H1 (cell line): Measurements from ENCODE around the gene B9D2. TPM values are rescaled to one million over a fixed set of nuclear protein-coding genes. Genes with fewer than 3 reads are reported as not detected.

Experiments
- CTCF ChIA-PET: fragments of 300-600 bp; sonication (Branson Sonifier 250); formaldehyde crosslinking; loops from one replicate; lab custom pipeline; 2021; ENCODE audit not compliant: partially characterized antibody; lab: Charles Lee
- POLR2A ChIA-PET: fragments of 300-600 bp; sonication (Branson Sonifier 250); formaldehyde crosslinking; loops from one replicate; lab custom pipeline; 2021; ENCODE audit warnings: inconsistent platforms; ENCODE audit not compliant: partially characterized antibody; lab: Charles Lee
- DNase-seq, 2 experiments: peaks; one replicate each; pipeline versions ENCODE4 v3.0.0 to v3.0.0-alpha.2; 2010 to 2022; ENCODE audit warnings: low spot score in 2 of 2, low read depth in 1 of 2, mixed read lengths in 1 of 2
- FAIRE-seq: peaks from 2 replicates; lab custom pipeline; 2011; peaks lifted over from hg19 to GRCh38; lab: Jason Lieb, UNC
- H2AFZ ChIP-seq: 2 replicates; pipeline ENCODE4 v1.8.1; 2012; ENCODE audit warnings: low read length, inconsistent platforms
- H2AK5ac ChIP-seq: 2 replicates; pipeline ENCODE4 v1.6.1; 2013; ENCODE audit warnings: low read depth, low read length
- H2BK120ac ChIP-seq: replicated peaks from 2 replicates; pipeline ENCODE3; 2013; ENCODE audit warnings: low read depth, low read length, inconsistent platforms
- H2BK12ac ChIP-seq: 2 replicates; pipeline ENCODE4 v1.6.1; 2013; ENCODE audit warnings: low read depth, low read length
- H2BK15ac ChIP-seq: 2 replicates; pipeline ENCODE4 v1.6.1; 2013; ENCODE audit warnings: low read length
- H2BK20ac ChIP-seq: 2 replicates; pipeline ENCODE4 v1.6.1; 2013; ENCODE audit warnings: low read length
- H2BK5ac ChIP-seq: 2 replicates; pipeline ENCODE4 v1.6.1; 2013; ENCODE audit warnings: low read depth, low read length
- H3K14ac ChIP-seq: 2 replicates; pipeline ENCODE4 v1.6.1; 2013; ENCODE audit warnings: inconsistent platforms; ENCODE audit not compliant: insufficient read length
- H3K18ac ChIP-seq: 2 replicates; pipeline ENCODE4 v1.6.1; 2013; ENCODE audit warnings: low read length; ENCODE audit errors: extremely low read depth
- H3K23ac ChIP-seq: 2 replicates; pipeline ENCODE4 v1.6.1; 2013; ENCODE audit warnings: inconsistent platforms; ENCODE audit not compliant: insufficient read length
- H3K23me2 ChIP-seq: 2 replicates; pipeline ENCODE4 v1.6.1; 2013; ENCODE audit warnings: low read depth, low read length
- H3K27ac ChIP-seq: 2 replicates; pipeline ENCODE4 v1.6.1; 2011; ENCODE audit warnings: low read depth, low read length, inconsistent platforms
- H3K27me3 ChIP-seq, 4 experiments: replicated peaks in 1 of 4; 1 replicate in 1 of 4; 2 replicates in 3 of 4; pipeline versions ENCODE4 v1.6.1 to v1.8.1; 2011 to 2013; ENCODE audit warnings: low read length in 3 of 4, mild to moderate bottlenecking in 3 of 4, inconsistent platforms in 2 of 4, mixed read lengths in 2 of 4, moderate library complexity in 1 of 4; ENCODE audit not compliant: control insufficient read depth in 3 of 4, insufficient read depth in 3 of 4; ENCODE audit errors: extremely low read depth in 1 of 4
- H3K36me3 ChIP-seq, 4 experiments: 2 replicates each; pipeline versions ENCODE4 v1.6.1 to v1.8.1; 2011 to 2013; ENCODE audit warnings: mild to moderate bottlenecking in 4 of 4, low read length in 3 of 4, moderate library complexity in 2 of 4, control low read depth in 1 of 4, inconsistent platforms in 1 of 4; ENCODE audit not compliant: insufficient read depth in 4 of 4, control insufficient read depth in 2 of 4
- H3K4ac ChIP-seq: replicated peaks from 2 replicates; pipeline ENCODE3; 2013; ENCODE audit warnings: low read length, low read depth, mixed read lengths, inconsistent platforms; ENCODE audit not compliant: insufficient read length
- H3K4me1 ChIP-seq, 4 experiments: replicated peaks in 1 of 4; 1 replicate in 1 of 4; 2 replicates in 3 of 4; pipeline versions ENCODE4 v1.6.1 to v1.8.1; 2011 to 2013; ENCODE audit warnings: low read length in 3 of 4, inconsistent platforms in 2 of 4, mixed read lengths in 1 of 4; ENCODE audit not compliant: insufficient read depth in 4 of 4, control insufficient read depth in 3 of 4
- H3K4me2 ChIP-seq, 2 experiments: 2 replicates each; pipeline versions ENCODE4 v1.6.1 to v1.8.1; 2011 to 2013; ENCODE audit warnings: low read depth in 2 of 2, low read length in 2 of 2, control low read depth in 1 of 2, inconsistent platforms in 1 of 2, mild to moderate bottlenecking in 1 of 2; ENCODE audit not compliant: insufficient read depth in 1 of 2
- H3K4me3 ChIP-seq, 4 experiments: fragments of 200-600, 300-600 bp in 1 of 4; sonication (generic), shearing (Covaris generic), sonication (Bioruptor Twin) in 1 of 4; 2 replicates each; pipeline versions ENCODE4 v1.5.1 to v1.8.1; 2011 to 2016; ENCODE audit warnings: low read length in 4 of 4, low read depth in 3 of 4, control low read depth in 2 of 4, inconsistent platforms in 2 of 4, mild to moderate bottlenecking in 2 of 4, mixed read lengths in 1 of 4, moderate library complexity in 1 of 4; ENCODE audit not compliant: insufficient read depth in 2 of 4; ENCODE audit errors: extremely low read depth in 1 of 4
- H3K56ac ChIP-seq: replicated peaks from 2 replicates; pipeline ENCODE3; 2013; ENCODE audit warnings: low read depth, mild to moderate bottlenecking, mixed read lengths, low read length, inconsistent platforms; ENCODE audit not compliant: insufficient read length
- H3K79me1 ChIP-seq: 2 replicates; pipeline ENCODE4 v1.6.1; 2013; ENCODE audit warnings: low read depth, low read length, control low read depth
- H3K79me2 ChIP-seq, 2 experiments: 2 replicates each; pipeline versions ENCODE4 v1.6.1 to v1.8.1; 2012 to 2013; ENCODE audit warnings: low read length in 2 of 2, mild to moderate bottlenecking in 2 of 2, inconsistent platforms in 1 of 2; ENCODE audit not compliant: insufficient read depth in 2 of 2, control insufficient read depth in 1 of 2
- H3K9ac ChIP-seq, 4 experiments: replicated peaks in 1 of 4; 1 replicate in 1 of 4; 2 replicates in 3 of 4; pipeline versions ENCODE4 v1.6.1 to v1.8.1; 2011 to 2013; ENCODE audit warnings: low read depth in 3 of 4, low read length in 3 of 4, control low read depth in 2 of 4, mild to moderate bottlenecking in 2 of 4, moderate library complexity in 2 of 4, inconsistent platforms in 1 of 4; ENCODE audit errors: extremely low read depth in 1 of 4
- H3K9me3 ChIP-seq, 2 experiments: 2 replicates each; pipeline versions ENCODE4 v1.6.1 to v1.8.1; 2012 to 2013; ENCODE audit warnings: mild to moderate bottlenecking in 2 of 2, moderate library complexity in 2 of 2, control low read depth in 1 of 2, inconsistent platforms in 1 of 2, low read depth in 1 of 2, low read length in 1 of 2, mixed read lengths in 1 of 2; ENCODE audit not compliant: insufficient read depth in 2 of 2
- H4K20me1 ChIP-seq, 2 experiments: replicated peaks in 1 of 2; 2 replicates each; pipeline versions ENCODE3 to v1.8.1; 2011 to 2013; ENCODE audit warnings: inconsistent platforms in 2 of 2, low read length in 2 of 2, mild to moderate bottlenecking in 1 of 2; ENCODE audit not compliant: insufficient read depth in 2 of 2, control insufficient read depth in 1 of 2
- H4K5ac ChIP-seq: 2 replicates; pipeline ENCODE4 v1.6.1; 2013; ENCODE audit warnings: low read length, low read depth, mixed read lengths, inconsistent platforms; ENCODE audit not compliant: insufficient read length
- H4K8ac ChIP-seq: 2 replicates; pipeline ENCODE4 v1.8.0; 2013; ENCODE audit warnings: mild to moderate bottlenecking, moderate library complexity, low read length, inconsistent platforms; ENCODE audit not compliant: insufficient read depth; ENCODE audit errors: extremely low read depth
- H4K91ac ChIP-seq: replicated peaks from 2 replicates; pipeline ENCODE3; 2013; ENCODE audit warnings: low read length, mixed read lengths, inconsistent platforms; ENCODE audit not compliant: insufficient read length
- CTCF ChIP-seq, 3 experiments: IDR thresholded peaks; 1 replicate in 2 of 3; 2 replicates in 1 of 3; pipeline versions ENCODE4 v1.5.1 to v1.6.1; 2011; ENCODE audit warnings: low read length in 3 of 3, mild to moderate bottlenecking in 3 of 3, inconsistent platforms in 2 of 3, low read depth in 1 of 3, moderate library complexity in 1 of 3; ENCODE audit not compliant: insufficient read depth in 1 of 3; ENCODE audit errors: control extremely low read depth in 1 of 3
- SIX5 ChIP-seq: IDR thresholded peaks from 2 replicates; pipeline ENCODE4 v1.6.1; 2011; ENCODE audit warnings: mild to moderate bottlenecking, low read depth, low read length
- WGBS, 2 experiments: shearing (Covaris generic) in 1 of 2; methylation state at CpG; one replicate each; pipeline versions ENCODE4 v1.1.6 to v1.1.7; 2013 to 2015; ENCODE audit warnings: low lambda C conversion rate in 2 of 2, mixed read lengths in 2 of 2, inconsistent platforms in 1 of 2, low coverage in 1 of 2, missing lambda C conversion rate in 1 of 2; ENCODE audit not compliant: insufficient replicate concordance in 2 of 2, insufficient coverage in 1 of 2, insufficient read length in 1 of 2; ENCODE audit errors: extremely low coverage in 1 of 2, missing lambda C conversion rate in 1 of 2; 5-methylcytosine and 5-hydroxymethylcytosine counted together
- polyA plus RNA-seq, 7 experiments: library from polyadenylated mRNA; depleted of rRNA in 3 of 7; stranded (reverse) in 5 of 7; unstranded in 2 of 7; fragments of >200 nt in 5 of 7; fragments of 200-250 nt in 2 of 7; gene quantifications; 1 replicate in 5 of 7; 2 replicates in 1 of 7; 4 replicates in 1 of 7; pipeline versions ENCODE4 v1.2.1 to v1.2.3, GENCODE V29; 2011 to 2013; ENCODE audit warnings: missing spikeins in 2 of 7, mixed read lengths in 2 of 7
- total RNA-seq: library from RNA; stranded (reverse); fragmentation: NEBNext Ultra II Directional; extraction: Animal tissue kit (Norgen Biotek cat#: 25700); gene quantifications from 2 replicates; pipeline ENCODE4 v1.2.1, GENCODE V29; 2021

B9D2 gene
- total and polyA plus RNA-seq, 2 of the 8 experiments (the other 6 are each of a cell fraction or from before 2014, with no cell fraction given), result 4.9 to 6.3 TPM

GRCh38 chr19:41398050-41398418, 34.1 kb upstream of the B9D2 start:
- CTCF ChIA-PET, result interaction anchor here (1.2 kb wide), 1 partner anchor 45 kb away, joined by 3 read pairs; no protein-coding TSS in a partner anchor
- Histone ChIP-seq H4K20me1 (peaks cover 0 to under 1% of the 10 kb centered on the region in 2 experiments), H3K9ac (peak overlapping the region; percentile 80 to 96 (median 86)), H3K23ac (no peak overlapping the region), H3K27me3 (no peaks in the 10 kb centered on the region), H3K4me2 (peak overlapping the region; percentile 77 to 90), H3K4me1 (peaks cover 0 to 5% (median 0%) of the 10 kb centered on the region in 4 experiments; a peak in 5 of 7 replicates), H4K8ac (no peak overlapping the region), H2BK120ac (no peak overlapping the region), H2BK12ac (no peak overlapping the region), H3K36me3 (no peaks in the 10 kb centered on the region), H3K14ac (no peak overlapping the region), H3K27ac (peak overlapping the region; percentile 96), H3K18ac (no peak overlapping the region), H3K56ac (no peak overlapping the region), H3K23me2 (peaks cover 4% of the 10 kb centered on the region), H2BK15ac (no peak overlapping the region), H3K79me1 (peaks cover 10% of the 10 kb centered on the region; the same call in 1 of the 2 replicates), H3K9me3 (no peaks in the 10 kb centered on the region), H2AK5ac (no peak overlapping the region), H2BK5ac (peak overlapping the region; percentile 95; the same call in 1 of the 2 replicates), H4K5ac (no peak overlapping the region), H2BK20ac (no peak overlapping the region), H3K79me2 (peaks cover 0 to 33% of the 10 kb centered on the region in 2 experiments; a peak in 2 of 4 replicates), H2AFZ (peak overlapping the region; percentile 63), H4K91ac (no peak overlapping the region), H3K4ac (no peak overlapping the region), H3K4me3 (peak overlapping the region; percentile 85 to 99 (median 98))
- DNase-seq, result no peak
- FAIRE-seq, result no peak
- TF ChIP-seq SIX5, result no peak
- TF ChIP-seq CTCF (IDR thresholded peaks at IDR 0.05; ENCODE audit: control extremely low read depth in 1 of 3, insufficient read depth in 1 of 3, low read depth in 1 of 3, low read length in 3 of 3), result no peak
- POLR2A ChIA-PET, result interaction anchor here (0.5 to 2.0 kb wide), 5 partner anchors 10 to 42 kb away, joined by 3 to 10 read pairs (median 7); partner anchors contain the start of genes B3GNT8 and DMAC2
- 3% methylated on average over 5 of the region's 5 CpGs; no CpG with 5 or more reads in 1 of the 2 experiments for WGBS, 2 experiments
